22Rv1 (cell line): ENCODE measurements around the gene AREL1.

Experiments used
- ZFX ChIP-seq: fragments of 450-650 bp; IDR thresholded peaks from 2 replicates; pipeline ENCODE4 v1.6.1; 2017; ENCODE audit warnings: antibody characterized with exemption, borderline replicate concordance
- TF ChIP-seq, protein P1 (sequence below): fragments of 450-650 bp; IDR thresholded peaks from 2 replicates; pipeline ENCODE4 v1.5.1; 2017; ENCODE audit warnings: mild to moderate bottlenecking

DNA sequence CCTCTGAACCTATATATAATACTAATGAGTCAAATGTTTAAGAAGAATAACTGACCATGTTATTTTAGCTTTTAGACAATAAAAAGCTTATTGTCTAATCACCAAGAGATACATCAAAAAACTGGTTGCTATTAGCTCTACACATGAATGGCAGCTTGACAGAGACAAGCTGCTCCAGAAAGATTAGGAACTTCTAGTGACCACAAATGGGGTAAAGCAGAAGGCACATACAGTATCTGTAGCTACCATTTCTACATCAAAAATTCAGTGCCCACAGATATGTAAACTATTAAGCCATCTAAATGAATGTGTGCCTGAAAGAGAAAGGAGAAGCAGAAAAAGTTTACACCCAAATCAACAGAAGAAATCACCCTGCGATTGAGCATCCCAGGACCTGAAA, 2.4 kb downstream of the AREL1 start:
- TF ChIP-seq, protein P1, sequence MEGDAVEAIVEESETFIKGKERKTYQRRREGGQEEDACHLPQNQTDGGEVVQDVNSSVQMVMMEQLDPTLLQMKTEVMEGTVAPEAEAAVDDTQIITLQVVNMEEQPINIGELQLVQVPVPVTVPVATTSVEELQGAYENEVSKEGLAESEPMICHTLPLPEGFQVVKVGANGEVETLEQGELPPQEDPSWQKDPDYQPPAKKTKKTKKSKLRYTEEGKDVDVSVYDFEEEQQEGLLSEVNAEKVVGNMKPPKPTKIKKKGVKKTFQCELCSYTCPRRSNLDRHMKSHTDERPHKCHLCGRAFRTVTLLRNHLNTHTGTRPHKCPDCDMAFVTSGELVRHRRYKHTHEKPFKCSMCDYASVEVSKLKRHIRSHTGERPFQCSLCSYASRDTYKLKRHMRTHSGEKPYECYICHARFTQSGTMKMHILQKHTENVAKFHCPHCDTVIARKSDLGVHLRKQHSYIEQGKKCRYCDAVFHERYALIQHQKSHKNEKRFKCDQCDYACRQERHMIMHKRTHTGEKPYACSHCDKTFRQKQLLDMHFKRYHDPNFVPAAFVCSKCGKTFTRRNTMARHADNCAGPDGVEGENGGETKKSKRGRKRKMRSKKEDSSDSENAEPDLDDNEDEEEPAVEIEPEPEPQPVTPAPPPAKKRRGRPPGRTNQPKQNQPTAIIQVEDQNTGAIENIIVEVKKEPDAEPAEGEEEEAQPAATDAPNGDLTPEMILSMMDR: no peak
- no peak for TF ChIP-seq ZFX
